Left ventricle myocardium inferior (tissue), 1 donor: Measurements from ENCODE around the gene NUDT14. TPM values are rescaled to one million over a fixed set of nuclear protein-coding genes. Genes with fewer than 3 reads are reported as not detected.

Experiments
- DNase-seq: peaks from one replicate; pipeline ENCODE4 v3.0.0-alpha.2; 2020
- H3K27ac ChIP-seq: fragments of 200-600 bp; replicated peaks from 2 replicates; pipeline ENCODE4 v1.8.0; 2021
- H3K27me3 ChIP-seq: fragments of 200-600 bp; 2 replicates; pipeline ENCODE4 v1.8.0; 2021; ENCODE audit warnings: low read depth
- H3K36me3 ChIP-seq: fragments of 200-600 bp; 2 replicates; pipeline ENCODE4 v1.8.0; 2021
- H3K4me1 ChIP-seq: fragments of 200-600 bp; 2 replicates; pipeline ENCODE4 v1.8.0; 2021
- H3K4me3 ChIP-seq: fragments of 200-600 bp; 2 replicates; pipeline ENCODE4 v1.8.0; 2021; ENCODE audit warnings: mild to moderate bottlenecking, moderate library complexity
- H3K9me3 ChIP-seq: fragments of 200-600 bp; replicated peaks from 2 replicates; pipeline ENCODE4 v1.8.0; 2021
- intact Hi-C: fragments of 100-400 bp; cut with micrococcal nuclease; formaldehyde crosslinking; loops from one replicate; pipeline ENCODE4 v1.11.0; 2022
- total RNA-seq: library from RNA; stranded (reverse); fragmentation: NEBNext Ultra II Directional; extraction: Animal tissue kit (Norgen Biotek cat#: 25700); gene quantifications from one replicate; pipeline ENCODE4 v1.2.1, GENCODE V29; 2021
- TF ChIP-seq, protein P1 (sequence below): fragments of 200-600 bp; IDR thresholded peaks from 2 replicates; pipeline ENCODE4 v1.8.0; 2021; ENCODE audit warnings: antibody characterized with exemption, mild to moderate bottlenecking, borderline replicate concordance
- donor health status: DM: no; HTN: yes; CAD: no; lungs with severe emphysema.

Gene NUDT14
- total RNA-seq, 1 donor from 2014 or later, result 22.9 TPM

- H3K4me1 ChIP-seq, result peaks cover 32% of the 10 kb centered on the region
- DNase-seq, result no peak
- H3K36me3 ChIP-seq, result no peaks in the 10 kb centered on the region
- no peak overlapping the region for H3K27ac ChIP-seq
- H3K27me3 ChIP-seq, result peaks cover 22% of the 10 kb centered on the region
- H3K4me3 ChIP-seq, result no peak overlapping the region
- H3K9me3 ChIP-seq, result no peaks in the 10 kb centered on the region
- TF ChIP-seq, protein P1, sequence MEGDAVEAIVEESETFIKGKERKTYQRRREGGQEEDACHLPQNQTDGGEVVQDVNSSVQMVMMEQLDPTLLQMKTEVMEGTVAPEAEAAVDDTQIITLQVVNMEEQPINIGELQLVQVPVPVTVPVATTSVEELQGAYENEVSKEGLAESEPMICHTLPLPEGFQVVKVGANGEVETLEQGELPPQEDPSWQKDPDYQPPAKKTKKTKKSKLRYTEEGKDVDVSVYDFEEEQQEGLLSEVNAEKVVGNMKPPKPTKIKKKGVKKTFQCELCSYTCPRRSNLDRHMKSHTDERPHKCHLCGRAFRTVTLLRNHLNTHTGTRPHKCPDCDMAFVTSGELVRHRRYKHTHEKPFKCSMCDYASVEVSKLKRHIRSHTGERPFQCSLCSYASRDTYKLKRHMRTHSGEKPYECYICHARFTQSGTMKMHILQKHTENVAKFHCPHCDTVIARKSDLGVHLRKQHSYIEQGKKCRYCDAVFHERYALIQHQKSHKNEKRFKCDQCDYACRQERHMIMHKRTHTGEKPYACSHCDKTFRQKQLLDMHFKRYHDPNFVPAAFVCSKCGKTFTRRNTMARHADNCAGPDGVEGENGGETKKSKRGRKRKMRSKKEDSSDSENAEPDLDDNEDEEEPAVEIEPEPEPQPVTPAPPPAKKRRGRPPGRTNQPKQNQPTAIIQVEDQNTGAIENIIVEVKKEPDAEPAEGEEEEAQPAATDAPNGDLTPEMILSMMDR, result no peak
- intact Hi-C loops, result no loop called here
Measured at GRCh38 chr14:105172476-105172875, 8.6 kb downstream of the NUDT14 start.

GRCh38 chr14:105171004-105171673 lies 10.0 kb downstream of the NUDT14 start:
- intact Hi-C loops, result no loop called here
- H3K27ac ChIP-seq, result peak overlapping the region; percentile 87
- DNase-seq, result no peak

DNA sequence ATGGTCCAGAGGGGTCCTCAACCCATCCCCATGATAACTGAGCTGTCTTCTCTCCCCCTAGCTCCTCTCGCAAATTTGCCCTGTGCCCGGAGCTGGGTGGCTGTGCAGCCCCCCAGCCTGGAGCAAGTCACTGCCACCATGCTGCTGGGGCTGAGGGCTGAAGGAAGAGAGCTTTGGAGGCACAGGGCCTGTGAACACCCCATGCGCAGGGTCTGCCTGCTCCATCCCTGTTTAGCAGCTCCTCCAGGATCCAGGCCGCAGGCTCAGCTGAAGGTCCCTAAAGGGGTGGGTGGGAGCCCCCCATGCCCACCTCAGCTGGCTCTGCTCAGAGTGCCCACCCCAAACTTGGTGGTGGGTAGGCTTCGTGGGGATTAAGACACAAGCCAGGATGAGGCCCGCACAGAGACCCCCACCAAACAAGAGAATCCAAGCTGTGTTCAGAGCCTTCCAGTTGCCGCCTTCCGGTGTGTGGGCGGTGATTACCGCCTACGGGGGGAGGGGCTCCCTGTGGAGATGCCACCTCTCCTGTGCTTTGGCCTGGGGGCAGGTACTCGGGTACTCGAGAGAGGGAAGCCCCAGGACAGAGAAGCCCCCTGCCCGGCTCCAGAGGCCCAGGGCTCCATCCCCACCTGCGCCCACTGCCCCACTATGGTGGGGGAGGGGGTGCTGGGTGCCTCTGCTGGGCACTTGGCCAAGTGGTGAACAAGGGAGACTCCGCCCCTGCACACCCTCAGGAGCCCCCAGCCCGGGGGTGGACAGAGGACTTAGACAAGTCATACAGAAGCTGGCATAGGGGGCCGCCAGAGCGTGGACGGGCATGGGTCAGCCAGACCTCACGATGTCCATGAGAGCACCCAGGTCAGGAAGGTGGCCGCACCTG lies 11.1 kb downstream of the NUDT14 start:
- TF ChIP-seq, protein P1, result no peak
- no peaks in the 10 kb centered on the region for H3K9me3 ChIP-seq
- no peaks in the 10 kb centered on the region for H3K36me3 ChIP-seq
- intact Hi-C loops, result no loop called here
- DNase-seq, result no peak
- H3K4me1 ChIP-seq, result peaks cover 54% of the 10 kb centered on the region
- peak overlapping the region; percentile 87 for H3K27ac ChIP-seq
- H3K4me3 ChIP-seq, result no peak overlapping the region
- peaks cover 36% of the 10 kb centered on the region for H3K27me3 ChIP-seq

More at GRCh38 chr14:105171004-105171673, 10.0 kb downstream of the NUDT14 start:
- TF ChIP-seq, protein P1, result no peak
- Histone ChIP-seq H3K9me3 (no peaks in the 10 kb centered on the region), H3K4me3 (peak overlapping the region; percentile 11), H3K4me1 (peaks cover 43% of the 10 kb centered on the region), H3K27me3 (peaks cover 31% of the 10 kb centered on the region), H3K36me3 (no peaks in the 10 kb centered on the region)

GRCh38 chr14:105168979-105169507 lies 12.1 kb downstream of the NUDT14 start:
- Histone ChIP-seq H3K9me3 (no peaks in the 10 kb centered on the region), H3K27ac (peak overlapping the region; percentile 87), H3K36me3 (no peaks in the 10 kb centered on the region), H3K4me1 (peaks cover 64% of the 10 kb centered on the region), H3K27me3 (peaks cover 36% of the 10 kb centered on the region), H3K4me3 (peak overlapping the region; percentile 62)
- DNase-seq, result no peak
- intact Hi-C loops, result no loop called here
- TF ChIP-seq, protein P1, result peak; percentile 65

GRCh38 chr14:105168496-105168978 lies 12.6 kb downstream of the NUDT14 start, which contains the start of gene JAG2:
JAG2 (minus strand) TSS chr14:105168776; CDS start chr14:105168420, 356 bp downstream.
- intact Hi-C loops, result no loop called here
- peaks cover 68% of the 10 kb centered on the region for H3K4me1 ChIP-seq
- H3K27me3 ChIP-seq, result peaks cover 36% of the 10 kb centered on the region
- H3K36me3 ChIP-seq, result no peaks in the 10 kb centered on the region
- TF ChIP-seq, protein P1, result no peak
- peak within 1 kb of the TSS; percentile 76 for H3K4me3 ChIP-seq
- peak within 1 kb of the TSS; percentile 87 for H3K27ac ChIP-seq
- DNase-seq, result peak; percentile 67
- H3K9me3 ChIP-seq, result no peaks in the 10 kb centered on the region
